GM20000 (cell line): Measurements from ENCODE around the gene RBFA.

ENCODE experiments used
- DNase-seq: peaks from one replicate; pipeline ENCODE4 v3.0.0; 2012; ENCODE audit warnings: low spot score
- TF ChIP-seq, protein P1 (sequence below): IDR thresholded peaks from 2 replicates; pipeline ENCODE4 v1.5.1; 2012; ENCODE audit warnings: mild to moderate bottlenecking, control low read depth; ENCODE audit errors: extremely low read depth, missing control alignments

Gene RBFA, protein sequence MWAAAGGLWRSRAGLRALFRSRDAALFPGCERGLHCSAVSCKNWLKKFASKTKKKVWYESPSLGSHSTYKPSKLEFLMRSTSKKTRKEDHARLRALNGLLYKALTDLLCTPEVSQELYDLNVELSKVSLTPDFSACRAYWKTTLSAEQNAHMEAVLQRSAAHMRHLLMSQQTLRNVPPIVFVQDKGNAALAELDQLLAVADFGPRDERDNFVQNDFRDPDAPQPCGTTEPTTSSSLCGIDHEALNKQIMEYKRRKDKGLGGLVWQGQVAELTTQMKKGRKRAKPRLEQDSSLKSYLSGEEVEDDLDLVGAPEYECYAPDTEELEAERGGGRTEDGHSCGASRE

DNA sequence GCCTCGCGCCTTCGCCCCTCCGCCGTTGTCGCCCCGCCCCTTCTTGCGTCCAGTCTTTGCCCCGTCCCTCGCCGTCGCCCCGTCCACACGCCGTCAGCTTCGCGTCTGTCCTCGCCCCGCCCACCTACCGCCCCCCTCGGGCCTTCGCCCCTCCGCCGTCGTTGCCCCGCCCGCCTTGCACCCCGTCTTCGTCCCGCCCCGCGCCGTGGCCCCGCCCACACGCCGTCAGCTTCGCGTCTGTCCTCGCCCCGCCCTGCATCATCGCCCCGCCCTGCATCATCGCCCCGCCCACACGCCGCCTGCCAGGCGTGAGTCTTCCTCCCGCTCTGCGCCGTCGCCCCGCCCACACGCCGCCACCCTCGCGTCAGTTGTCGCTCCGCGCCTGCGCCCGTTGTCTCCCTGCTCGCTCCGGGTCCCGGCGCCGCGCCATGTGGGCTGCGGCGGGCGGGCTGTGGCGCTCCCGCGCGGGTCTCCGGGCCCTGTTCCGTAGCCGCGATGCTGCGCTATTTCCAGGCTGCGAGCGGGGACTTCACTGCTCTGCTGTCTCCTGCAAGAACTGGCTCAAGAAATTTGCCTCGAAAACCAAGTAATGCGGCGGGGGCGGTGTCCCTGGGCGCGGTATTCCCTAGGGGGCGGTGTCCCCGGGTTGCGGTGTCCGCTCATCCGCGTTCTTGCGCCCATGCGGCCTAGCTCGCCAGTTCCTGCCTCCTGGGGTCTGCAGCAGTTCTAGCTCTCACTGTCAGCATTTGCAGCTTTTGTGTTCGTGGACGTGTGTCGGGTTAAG lies at the start of gene RBFA:
Gene RBFA, plus strand, starts transcription at position 367 of the 784 bp plus-strand sequence. Its CDS starts 62 bp downstream, at position 429.
- DNase-seq = peak; percentile 99
- TF ChIP-seq, protein P1, sequence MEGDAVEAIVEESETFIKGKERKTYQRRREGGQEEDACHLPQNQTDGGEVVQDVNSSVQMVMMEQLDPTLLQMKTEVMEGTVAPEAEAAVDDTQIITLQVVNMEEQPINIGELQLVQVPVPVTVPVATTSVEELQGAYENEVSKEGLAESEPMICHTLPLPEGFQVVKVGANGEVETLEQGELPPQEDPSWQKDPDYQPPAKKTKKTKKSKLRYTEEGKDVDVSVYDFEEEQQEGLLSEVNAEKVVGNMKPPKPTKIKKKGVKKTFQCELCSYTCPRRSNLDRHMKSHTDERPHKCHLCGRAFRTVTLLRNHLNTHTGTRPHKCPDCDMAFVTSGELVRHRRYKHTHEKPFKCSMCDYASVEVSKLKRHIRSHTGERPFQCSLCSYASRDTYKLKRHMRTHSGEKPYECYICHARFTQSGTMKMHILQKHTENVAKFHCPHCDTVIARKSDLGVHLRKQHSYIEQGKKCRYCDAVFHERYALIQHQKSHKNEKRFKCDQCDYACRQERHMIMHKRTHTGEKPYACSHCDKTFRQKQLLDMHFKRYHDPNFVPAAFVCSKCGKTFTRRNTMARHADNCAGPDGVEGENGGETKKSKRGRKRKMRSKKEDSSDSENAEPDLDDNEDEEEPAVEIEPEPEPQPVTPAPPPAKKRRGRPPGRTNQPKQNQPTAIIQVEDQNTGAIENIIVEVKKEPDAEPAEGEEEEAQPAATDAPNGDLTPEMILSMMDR = no peak

DNA sequence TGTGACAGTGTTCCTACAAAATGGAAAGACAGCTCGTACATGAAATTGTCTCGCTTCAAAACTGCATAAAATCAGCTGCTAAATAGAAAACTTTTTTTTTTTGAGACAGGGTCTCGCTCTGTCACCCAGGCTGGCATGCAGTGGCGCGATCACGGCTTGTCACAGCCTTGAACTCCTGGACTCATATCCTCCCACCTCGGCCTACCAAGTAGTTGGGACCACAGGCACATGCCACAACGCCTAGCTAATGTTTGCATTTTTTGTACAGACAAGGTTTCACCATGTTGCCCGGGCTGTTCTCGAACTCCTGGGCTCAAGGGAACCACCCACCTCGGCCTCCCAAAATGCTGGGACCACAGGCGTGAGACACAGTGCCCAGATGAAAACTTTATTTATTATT lies 49.1 kb upstream of the RBFA start:
- TF ChIP-seq, protein P1 = no peak
- DNase-seq = no peak

DNA sequence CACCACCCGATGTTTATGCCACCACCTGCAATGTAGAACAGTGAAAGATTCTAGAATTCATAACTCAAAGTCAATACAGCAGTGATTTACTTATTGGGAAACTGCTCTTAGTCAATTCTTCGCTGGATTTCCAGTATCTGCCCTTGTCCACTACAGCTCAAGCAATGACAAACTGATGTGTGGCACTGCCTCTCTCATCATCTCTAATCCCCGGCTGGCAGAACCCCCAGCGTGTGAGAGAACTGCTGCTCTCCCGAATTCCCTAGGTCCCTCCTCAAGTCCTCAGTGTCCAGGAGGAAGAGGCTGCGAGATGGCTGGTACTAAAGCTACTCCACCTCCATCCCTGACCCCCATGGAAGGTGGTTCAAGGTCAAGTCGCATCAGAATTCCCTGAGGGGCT lies 47.5 kb upstream of the RBFA start:
- DNase-seq = no peak
- TF ChIP-seq, protein P1 = no peak

DNA sequence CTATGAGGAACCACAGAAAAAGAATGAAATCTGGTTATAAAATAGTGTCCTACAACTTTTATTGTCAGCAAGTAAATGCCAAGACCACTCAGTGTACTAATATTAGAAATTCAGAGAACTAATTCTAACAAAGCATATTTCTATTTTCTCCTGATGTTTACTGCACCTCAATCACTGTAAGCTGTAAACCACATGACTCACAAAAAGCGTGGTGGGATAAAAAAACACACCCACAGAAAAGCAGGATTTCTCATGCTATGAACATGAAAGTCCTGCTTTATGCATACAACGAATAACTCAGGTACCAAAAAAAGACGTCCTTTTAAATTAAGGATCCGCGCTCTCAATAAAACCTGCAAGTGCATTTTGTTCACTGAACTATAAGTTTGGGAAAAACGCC lies 46.7 kb upstream of the RBFA start:
- no peak for DNase-seq
- TF ChIP-seq, protein P1 = no peak

DNA sequence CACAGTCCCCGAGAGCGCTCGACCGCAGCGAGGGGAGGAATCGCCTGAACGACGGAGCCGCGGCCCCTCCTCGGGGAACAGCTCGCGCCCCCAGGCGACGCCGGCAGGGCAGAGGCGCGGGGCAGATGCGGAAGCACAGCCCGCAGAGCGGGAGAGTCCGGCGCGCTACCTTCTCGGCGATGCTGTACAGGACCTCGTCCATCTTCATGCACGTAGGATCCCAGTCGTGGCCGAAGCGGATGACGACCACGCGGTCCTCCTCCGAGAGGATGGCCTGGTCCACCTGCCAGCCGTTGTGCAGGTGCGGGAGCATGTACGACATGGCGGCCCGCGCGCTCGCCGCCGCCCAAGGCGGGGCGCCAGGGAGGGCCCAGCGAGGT lies 46.2 kb upstream of the RBFA start:
- peak; percentile 85 for DNase-seq
- TF ChIP-seq, protein P1 = peak; percentile 40

DNA sequence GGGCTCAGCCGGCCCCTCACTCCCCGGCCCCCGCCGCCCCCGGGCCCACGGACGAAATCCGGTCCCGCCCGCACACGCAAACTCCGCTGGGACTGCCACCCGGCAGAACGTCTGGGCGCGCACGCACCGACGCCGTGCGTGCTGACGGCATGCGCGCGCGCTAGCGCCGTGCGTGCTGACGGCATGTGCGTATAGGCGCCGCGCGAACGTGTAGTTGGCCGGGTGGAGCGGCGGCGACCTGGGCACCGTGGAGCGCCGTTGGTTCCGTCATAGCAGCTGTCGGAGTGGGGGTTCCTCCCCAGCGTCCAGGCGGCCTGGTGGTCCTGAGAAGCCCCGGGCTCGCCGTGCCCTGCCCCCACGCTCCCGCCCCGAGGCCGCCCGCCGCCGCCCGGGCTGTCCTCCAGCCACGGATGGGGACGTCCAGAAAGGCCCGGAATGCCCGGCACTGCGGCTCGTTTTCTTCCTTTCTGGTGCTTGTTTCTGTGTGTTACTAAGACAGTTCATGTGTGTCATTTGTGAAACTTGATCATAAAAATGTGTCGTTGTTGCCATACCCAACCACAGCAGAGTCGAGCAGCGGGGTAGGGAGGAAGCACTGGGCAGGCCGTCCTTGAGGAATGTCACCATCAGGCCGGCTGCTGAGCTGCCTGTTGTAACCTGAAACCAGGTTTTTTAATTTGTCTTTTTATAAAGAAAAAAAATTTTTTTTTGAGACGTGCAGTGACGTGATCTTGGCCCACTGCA lies 45.6 kb upstream of the RBFA start, which contains the start of gene TXNL4A:
Gene TXNL4A, minus strand, starts transcription at position 113 of the 744 bp plus-strand sequence. CDS start 171 bp downstream, outside the sequence.
- TF ChIP-seq, protein P1 = no peak
- peak; percentile 95 for DNase-seq

DNA sequence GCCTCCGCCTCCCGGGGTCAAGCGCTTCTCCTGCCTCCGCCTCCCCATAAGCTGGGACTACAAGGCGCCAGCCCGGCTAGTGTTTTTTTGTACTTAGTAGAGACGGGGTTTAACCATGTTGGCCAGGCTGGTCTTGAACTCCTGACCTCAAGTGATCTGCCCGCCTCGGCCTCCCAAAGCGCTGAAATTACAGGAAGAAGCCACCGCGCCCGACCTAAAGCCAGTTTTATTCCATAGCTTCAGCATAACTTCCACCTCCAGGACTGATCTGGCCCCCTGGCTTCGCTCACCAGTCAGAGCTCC lies 45.1 kb upstream of the RBFA start:
- no peak for DNase-seq
- TF ChIP-seq, protein P1 = no peak
